ENCODE data around the gene PDC.

Gene PDC

DNA sequence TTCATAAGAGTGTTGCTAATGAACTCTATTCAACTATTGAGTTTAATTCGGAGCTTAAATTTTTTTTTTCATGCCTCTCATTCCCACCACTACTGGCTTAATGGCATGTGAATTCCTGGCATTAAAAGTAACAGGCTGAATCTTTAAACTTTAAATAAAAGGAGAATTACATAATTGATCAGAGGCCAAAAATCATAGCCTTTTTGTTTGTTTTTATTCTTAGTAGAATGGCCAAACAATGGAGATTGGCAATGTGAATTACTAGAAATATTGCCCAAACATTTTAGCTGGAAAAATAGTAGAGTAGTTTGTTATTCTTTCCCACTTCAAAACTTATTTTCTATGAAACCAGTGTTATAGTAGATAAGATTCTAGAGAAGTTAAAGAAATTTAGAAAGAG lies 25.1 kb upstream of the PDC start:
- TF ChIP-seq CTCF (IDR thresholded peaks at IDR 0.05; ENCODE audit: low read depth, low read length, missing control alignments), result no peak
- no peak overlapping the region for H3K4me3 ChIP-seq (ENCODE audit: low read depth, low read length)
- no peak for DNase-seq (ENCODE audit: low read depth)

- no peak for TF ChIP-seq CTCF (IDR thresholded peaks at IDR 0.05; ENCODE audit: low read depth, low read length, missing control alignments)
- DNase-seq (ENCODE audit: low read depth), result no peak
Observed at GRCh38 chr1:186483561-186483960, 22.6 kb upstream of the PDC start.

GRCh38 chr1:186482661-186483255 lies 21.8 kb upstream of the PDC start:
- H3K4me3 ChIP-seq (ENCODE audit: low read depth, low read length), result no peak overlapping the region
- DNase-seq (ENCODE audit: low read depth), result peak; percentile 26
- peak; percentile 90 for TF ChIP-seq CTCF (IDR thresholded peaks at IDR 0.05; ENCODE audit: low read depth, low read length, missing control alignments)

More at GRCh38 chr1:186483561-186483960, 22.6 kb upstream of the PDC start:
- H3K4me3 ChIP-seq (ENCODE audit: low read depth, low read length), result no peak overlapping the region

DNA sequence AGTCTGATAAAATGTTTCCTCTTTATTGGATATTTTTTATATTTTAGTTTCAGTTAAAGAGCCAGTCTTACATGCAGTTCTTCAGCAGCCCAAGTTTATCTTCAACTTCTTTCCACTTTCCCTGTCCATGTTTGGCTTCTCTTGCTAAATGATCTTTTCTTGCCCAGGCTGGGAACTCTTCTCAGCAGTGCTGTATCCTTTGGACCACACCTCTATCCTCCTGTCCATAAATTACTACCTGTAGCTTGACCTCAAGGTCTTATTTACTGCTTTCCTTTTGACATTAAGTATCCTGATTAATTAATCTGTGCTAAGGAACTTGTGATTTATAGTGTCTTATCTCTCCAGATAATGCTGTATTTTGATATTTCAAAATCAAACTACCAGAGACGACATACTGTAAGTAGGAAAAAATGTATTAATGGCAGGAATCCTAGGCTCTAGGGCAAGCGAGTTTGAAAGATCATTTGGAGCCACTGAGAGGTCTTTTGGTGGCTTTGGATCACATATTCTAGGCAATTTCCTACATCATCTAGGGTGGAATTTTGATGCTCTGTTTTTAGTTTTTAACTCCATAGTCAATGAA lies 20.5 kb upstream of the PDC start:
- no peak for TF ChIP-seq CTCF (IDR thresholded peaks at IDR 0.05; ENCODE audit: low read depth, low read length, missing control alignments)
- H3K4me3 ChIP-seq (ENCODE audit: low read depth, low read length), result no peak overlapping the region
- DNase-seq (ENCODE audit: low read depth), result no peak

DNA sequence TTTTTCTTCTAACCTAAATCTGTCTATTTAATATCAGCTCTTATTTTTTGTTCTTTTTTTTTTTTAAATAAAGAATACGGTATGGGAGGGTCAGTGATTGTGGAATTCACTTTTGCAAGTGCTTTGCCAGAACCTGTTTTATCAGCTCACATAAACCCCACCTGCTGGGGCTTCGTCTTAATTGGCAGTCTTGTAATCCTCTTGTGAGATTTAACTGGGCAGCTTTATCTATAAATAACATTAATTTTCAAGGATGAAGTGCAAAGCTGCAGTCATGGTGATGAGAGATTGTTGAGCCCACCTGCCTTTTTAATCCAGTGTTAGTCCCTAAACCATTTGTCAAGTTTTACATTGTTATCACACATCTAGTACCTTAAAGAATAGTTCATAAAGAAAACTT lies 18.2 kb upstream of the PDC start:
- no peak overlapping the region for H3K4me3 ChIP-seq (ENCODE audit: low read depth, low read length)
- DNase-seq (ENCODE audit: low read depth), result no peak
- no peak for TF ChIP-seq CTCF (IDR thresholded peaks at IDR 0.05; ENCODE audit: low read depth, low read length, missing control alignments)

- TF ChIP-seq CTCF (IDR thresholded peaks at IDR 0.05; ENCODE audit: low read depth, low read length, missing control alignments), result no peak
- no peak for DNase-seq (ENCODE audit: low read depth)
- no peak overlapping the region for H3K4me3 ChIP-seq (ENCODE audit: low read depth, low read length)
Observed at GRCh38 chr1:186476264-186477040, 15.5 kb upstream of the PDC start.
